OCI-LY1 (cell line): ENCODE measurements around the gene DOCK2.

Source experiments
- CTCF ChIP-seq: fragments of 200-600 bp; sonication (generic), shearing (Covaris generic); IDR thresholded peaks from 2 replicates; pipeline ENCODE4 v1.5.1; 2017; ENCODE audit warnings: mild to moderate bottlenecking, antibody characterized with exemption, low read length, moderate library complexity, mixed read lengths
- EZH2 ChIP-seq: fragments of 200-600 bp; sonication (generic), shearing (Covaris generic); IDR thresholded peaks from 2 replicates; pipeline ENCODE4 v1.8.0; 2017; ENCODE audit warnings: borderline replicate concordance, mixed run types, mild to moderate bottlenecking, antibody characterized with exemption, low read length, moderate library complexity, mixed read lengths

DNA sequence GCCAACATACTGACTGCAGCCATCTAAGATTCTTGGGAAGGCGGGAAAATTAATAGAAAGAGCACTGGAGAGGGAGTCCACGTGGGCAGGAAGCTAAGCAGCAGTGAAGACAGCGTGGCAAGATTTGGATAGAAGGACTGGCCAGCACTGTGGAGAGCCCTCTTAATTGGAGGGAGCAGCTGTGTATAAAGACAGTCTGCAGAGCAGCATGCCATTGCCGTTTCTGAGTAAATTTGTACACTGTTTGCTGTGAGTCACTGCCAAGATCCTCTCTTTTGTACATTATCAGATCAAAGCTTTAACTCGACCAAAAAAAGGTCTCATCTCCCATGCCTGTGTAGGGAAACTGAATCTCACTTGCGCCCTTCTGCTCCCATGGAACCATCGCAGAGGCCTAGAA is 297.9 kb downstream of the DOCK2 start:
- TF ChIP-seq CTCF (no peak), EZH2 (no peak)
